ENCODE measurements around the gene SBF2.
"Not testable (repeated sequence)": the region's sequence is repeated elsewhere in the genome, so short reads cannot be mapped to it uniquely, and the experiment has no call there.

SBF2 gene

DNA sequence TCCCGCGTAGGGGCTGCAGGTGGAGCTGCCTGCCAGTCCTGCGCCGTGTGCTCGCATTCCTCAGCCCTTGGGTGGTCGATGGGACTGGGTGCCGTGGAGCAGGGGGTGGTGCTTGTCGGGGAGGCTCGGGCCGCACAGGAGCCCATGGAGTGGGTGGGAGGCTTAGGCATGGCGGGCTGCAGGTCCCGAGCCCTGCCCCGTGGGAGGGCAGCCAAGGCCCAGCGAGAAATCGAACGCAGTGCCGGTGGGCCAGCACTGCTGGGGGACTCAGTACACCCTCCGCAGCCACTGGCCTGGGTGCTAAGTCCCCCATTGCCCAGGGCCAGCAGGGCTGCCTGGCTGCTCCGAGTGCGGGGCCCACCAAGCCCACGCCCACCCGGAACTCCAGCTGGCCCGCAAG, 160.8 kb downstream of the SBF2 start:
- FAIRE-seq; DNase-seq (ENCODE audit: extremely low spot score, insufficient read length, low read depth): not testable (repeated sequence)

DNA sequence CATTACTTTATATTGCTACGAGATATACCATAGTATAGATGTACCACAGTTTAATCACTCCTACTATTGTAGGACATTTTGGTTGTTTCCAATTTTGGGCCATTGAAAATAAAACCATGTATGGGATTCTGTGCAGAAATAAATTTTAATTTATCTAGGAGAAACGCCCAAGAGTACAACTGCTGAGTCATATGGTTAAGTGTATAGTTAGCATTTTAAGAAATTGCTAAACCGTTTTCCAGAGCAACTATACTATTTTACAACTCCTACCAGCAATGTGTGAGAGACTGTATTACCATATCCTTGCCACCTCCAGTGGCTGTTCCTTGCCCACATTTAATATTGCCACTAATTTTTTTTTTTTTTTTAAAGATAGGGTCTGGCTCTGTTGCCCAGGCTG, 163.1 kb downstream of the SBF2 start:
- FAIRE-seq (no peak), DNase-seq (ENCODE audit: extremely low spot score, insufficient read length, low read depth) (no peak)

DNA sequence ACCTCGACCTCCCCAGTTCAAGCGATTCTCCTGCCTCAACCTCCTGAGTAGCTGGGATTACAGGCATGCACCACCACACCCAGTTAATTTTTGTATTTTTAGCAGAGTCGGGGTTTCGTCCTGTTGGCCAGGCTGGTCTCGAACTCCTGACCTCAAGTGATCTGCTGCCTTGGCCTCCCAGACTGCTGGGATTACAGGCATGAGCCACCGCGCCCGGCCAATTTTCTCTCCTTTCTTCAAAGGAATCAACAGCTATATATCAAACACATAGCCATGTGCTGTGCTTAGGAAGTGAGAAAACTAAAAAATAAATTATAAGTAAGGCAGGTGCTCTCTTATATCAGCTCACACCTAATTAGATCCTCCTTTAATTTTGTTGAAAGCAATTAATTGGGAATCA, 164.8 kb downstream of the SBF2 start:
- FAIRE-seq, result not testable (repeated sequence)

DNA sequence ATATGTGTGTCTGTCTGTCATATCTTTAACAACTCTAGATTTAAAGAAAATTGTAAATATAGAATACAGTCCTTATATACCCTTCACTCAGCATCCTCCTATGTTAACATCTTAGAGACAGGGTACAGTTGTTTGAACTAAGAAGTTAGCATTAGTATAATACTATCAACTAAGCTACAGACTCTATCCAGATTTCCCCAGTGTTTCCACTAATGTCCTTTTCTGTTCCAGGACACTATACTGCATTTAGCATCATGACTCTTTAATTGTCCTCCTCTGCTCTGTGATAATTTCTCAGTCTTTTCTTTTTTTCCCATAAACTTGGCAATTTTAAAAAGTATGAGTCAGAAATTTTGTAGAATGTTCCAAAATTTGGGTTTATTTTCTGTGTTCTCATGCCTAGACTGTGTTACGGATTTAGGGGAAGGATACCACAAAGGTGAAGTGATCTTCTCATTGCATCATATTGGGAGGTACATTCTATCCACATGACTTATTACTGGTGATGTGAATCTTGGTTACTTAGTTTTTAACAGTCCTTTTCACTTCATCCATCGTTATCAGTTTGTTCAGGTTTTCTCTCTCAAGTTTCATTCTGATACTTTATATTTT, 168.4 kb downstream of the SBF2 start:
- FAIRE-seq (no peak), DNase-seq (ENCODE audit: extremely low spot score, insufficient read length, low read depth) (no peak)

More for the DNA sequence above, 164.8 kb downstream of the SBF2 start:
- DNase-seq (ENCODE audit: extremely low spot score, insufficient read length, low read depth), result not testable (repeated sequence)

DNA sequence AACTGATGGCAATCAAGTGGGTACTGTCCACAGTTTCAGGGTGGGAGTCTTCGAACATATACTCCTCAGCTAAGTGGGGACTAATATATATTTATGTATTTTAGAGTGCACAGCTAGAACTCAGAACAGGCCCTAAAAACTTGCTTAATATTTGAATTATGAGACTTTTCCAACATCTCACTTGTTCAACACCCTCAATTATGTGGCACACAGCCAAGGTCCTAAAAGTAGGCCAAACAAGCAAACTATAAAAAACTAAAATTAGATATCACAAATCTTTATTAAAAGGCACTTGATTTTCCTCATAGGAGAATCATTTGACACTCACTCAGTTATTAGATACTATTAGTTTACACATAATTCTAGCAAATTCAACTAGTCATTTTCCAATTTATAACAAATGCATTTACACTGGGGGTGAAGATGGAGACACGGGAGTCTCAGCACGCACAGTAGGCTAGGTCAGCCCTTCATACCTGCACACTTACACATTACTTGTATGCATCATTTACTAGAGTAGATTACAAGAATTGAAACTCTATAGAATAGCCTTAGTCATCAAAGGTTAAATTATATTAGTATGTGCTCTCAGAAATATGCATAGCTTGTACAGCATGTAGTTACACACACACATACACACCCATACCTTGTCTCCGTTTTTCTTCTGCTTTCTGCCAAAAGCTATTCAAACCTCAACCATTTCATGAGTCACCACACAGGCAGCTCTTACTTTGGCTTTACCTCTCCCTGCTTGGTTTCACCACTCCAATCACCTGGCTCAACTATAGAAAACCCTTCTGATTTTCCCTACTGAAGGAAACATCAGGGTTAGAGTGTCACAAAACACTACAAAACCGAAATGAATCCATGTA, 171.5 kb downstream of the SBF2 start:
- no peak for DNase-seq (ENCODE audit: extremely low spot score, insufficient read length, low read depth)
- FAIRE-seq, result no peak

DNA sequence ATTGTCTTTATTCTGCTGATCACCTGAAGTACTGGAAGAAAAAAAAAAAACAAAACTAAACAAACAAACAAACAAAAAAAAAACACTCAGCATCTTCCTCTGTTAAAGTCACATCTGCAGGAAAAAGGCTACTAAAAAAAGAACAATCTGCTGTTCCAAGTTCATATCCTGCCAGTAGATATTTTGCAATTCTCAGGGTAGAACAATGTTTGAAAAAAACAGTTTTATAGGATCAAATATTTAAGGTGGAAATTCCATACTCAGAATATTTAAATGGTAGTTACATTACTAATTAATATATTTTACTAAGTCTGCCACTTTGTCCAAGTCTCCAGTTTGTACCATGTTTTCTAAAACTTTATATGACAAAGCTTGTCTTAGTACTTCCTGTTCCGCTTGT, 175.2 kb downstream of the SBF2 start:
- FAIRE-seq (no peak), DNase-seq (ENCODE audit: extremely low spot score, insufficient read length, low read depth) (no peak)

DNA sequence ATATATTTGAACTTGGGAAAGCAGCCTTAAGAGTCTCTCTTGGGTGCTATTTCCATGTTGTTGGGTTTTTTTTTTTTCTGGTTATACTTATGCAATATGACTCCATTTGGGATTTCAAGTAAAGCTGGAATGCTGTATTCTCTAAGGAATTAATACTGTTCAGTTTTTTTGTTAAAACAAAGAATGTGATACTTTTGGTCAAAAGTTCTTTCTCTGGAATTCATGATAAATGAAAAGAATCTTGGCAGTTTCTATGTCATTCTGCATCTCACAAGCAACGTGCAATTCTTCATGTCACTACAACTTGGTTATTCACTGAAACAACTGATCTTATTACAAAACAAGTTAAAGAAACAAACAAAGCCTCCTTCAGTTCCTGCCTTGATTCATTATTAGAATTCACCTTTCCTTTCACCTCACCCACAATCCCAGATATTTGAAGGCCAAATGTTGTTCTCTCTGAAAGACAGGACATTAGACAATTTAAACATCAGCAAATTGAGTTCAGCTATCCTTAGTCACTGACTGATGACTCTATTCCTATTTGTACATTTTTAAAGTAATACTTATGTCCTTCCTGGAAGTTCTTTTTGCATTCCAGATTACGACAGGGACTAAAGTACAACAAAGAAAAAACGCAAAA, 176.2 kb downstream of the SBF2 start:
- DNase-seq (ENCODE audit: extremely low spot score, insufficient read length, low read depth) (no peak), FAIRE-seq (no peak)

DNA sequence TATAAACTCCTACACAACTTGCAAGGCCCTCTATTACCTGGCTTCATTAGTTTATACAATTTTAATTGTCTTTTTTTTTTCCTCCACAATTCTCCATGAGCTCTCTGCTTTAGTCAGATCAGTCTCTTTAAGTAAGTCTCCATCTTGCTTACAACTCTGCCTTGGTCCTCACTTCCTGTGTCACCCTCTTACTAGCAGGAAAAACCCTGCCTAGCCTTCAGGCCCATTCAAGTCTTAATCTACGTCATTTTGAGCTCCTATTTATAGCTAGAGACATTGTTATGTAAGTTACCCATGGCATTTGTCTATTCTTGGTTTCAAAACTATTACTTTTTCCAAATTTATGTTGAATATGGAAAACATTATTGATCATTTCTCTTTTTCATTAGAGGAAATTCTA, 177.4 kb downstream of the SBF2 start:
- no peak for FAIRE-seq
- DNase-seq (ENCODE audit: extremely low spot score, insufficient read length, low read depth), result no peak

DNA sequence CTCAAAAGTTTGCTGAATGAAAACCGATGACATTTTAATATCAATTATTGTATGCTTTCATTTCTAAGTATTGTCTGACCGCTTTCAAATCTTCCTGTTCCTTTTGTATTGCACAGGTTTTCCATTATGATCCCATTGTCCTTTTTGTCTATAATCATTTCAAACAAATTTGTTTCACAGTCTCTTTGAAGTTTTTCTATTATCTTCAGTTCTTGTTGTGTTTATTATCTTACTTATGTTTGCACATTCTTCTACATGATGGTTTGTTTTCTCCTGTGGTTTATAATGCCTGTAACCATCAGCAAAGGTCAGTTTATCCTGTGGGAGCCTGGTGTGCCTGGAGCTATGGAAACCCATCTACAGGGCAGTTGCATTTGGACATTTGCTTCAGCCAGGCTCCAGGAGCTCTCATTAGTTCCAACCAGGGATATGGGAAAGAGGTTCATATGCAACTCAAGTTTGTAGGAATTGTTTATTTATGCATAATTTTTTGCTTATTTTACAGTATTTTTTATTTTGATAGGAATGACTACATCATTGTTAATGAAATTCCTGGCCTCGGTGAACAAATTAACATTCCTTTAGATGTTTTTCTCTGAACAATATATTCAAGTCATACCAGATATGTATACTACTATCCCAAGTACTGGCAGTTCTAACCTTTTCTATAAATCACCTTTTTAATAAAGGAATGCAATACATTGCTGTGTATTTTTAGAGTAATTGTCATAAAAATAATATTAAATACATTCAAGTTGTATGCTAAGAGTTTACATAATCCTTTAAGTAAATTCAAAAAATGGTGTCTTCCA, 179.2 kb downstream of the SBF2 start:
- DNase-seq (ENCODE audit: extremely low spot score, insufficient read length, low read depth) (no peak), FAIRE-seq (no peak)

DNA sequence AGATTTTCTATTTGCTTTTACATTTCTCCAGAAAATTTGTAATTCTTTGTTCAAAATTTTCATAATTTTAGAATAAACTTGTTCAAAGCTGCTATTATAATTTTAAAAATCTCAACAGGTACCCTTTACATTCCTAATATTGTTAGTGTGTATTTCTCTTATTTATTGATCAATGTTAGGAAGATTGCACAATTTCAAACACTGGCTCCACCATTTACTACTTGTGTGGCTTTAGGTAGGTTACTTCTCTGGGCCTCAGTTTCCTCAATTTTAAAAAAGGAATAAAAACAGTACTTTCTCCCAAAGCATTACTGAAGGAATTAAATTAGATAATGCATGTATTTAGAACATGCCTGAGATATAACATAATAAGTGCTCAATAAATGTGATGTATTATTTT, 180.2 kb downstream of the SBF2 start:
- FAIRE-seq, result no peak
- no peak for DNase-seq (ENCODE audit: extremely low spot score, insufficient read length, low read depth)

DNA sequence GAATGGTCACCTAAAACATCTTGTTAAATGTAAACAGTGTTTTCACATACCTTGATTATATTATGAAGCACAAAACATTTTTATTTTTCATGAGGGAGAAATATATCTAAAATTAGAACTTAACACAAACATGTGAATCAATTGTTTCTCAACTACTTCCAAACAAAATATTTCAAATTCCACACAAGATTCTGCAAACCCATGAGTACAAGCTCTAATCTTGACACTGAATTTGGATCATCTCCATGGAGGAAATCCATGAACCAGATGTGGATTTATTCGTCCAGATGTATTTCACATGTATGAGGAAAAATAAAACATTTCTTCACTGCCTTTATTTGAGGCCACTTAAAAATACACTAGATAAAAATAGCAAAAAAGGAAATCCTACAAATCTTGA, 184.2 kb downstream of the SBF2 start:
- FAIRE-seq (no peak), DNase-seq (ENCODE audit: extremely low spot score, insufficient read length, low read depth) (no peak)

DNA sequence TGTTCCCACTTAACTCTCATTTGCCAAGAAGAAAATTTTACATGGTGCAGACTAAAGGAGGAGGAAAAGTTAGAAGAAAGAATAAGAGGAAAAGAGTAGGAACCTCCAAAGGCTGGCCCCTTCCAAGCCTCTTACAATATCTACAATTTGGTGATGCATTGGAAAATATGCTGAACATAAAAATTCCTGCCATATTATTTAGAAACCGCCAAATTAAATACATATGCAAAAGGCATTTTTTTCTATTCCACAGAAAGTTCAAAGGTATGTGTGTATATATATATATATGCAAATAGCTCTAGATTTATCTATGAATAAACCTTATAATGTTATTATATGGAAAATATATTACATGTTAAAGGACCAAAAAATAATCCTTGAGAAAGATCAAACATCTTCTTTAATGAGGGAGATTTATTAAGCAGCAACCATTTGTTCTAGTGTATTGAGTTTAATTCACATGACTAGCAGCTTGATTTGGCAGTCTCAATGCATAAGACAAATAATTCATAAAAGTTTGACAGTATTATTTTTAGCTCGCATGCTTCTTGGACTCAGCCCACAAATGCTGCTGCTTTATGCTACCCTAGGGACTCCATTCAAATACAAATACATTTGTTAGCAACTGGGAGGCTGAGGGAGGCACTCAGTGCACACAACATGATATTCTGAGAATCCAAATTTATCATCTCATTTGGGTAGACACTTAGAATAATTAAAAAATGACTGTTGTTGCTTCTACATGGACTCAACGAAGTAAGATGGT, 184.9 kb downstream of the SBF2 start:
- no peak for DNase-seq (ENCODE audit: extremely low spot score, insufficient read length, low read depth)
- FAIRE-seq, result no peak

DNA sequence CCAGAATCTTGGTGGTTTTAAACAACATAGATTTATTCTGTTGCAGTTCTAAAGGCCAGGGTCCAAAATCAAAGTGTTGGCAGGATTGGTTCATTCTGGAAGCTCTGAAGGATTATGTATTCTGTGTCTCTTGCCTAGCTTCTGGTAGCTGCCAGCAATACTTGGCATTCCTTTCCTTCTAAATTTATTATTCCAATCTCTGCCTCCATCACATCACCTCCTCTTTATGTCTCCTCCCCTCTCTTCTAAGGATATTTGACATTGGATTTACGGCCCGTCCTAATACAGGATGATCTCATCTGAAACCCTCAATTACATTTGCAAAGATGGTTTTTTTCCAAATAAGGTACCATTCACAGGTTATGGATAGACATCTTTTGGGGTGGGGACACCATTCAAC, 186.5 kb downstream of the SBF2 start:
- no peak for DNase-seq (ENCODE audit: extremely low spot score, insufficient read length, low read depth)
- FAIRE-seq, result no peak

DNA sequence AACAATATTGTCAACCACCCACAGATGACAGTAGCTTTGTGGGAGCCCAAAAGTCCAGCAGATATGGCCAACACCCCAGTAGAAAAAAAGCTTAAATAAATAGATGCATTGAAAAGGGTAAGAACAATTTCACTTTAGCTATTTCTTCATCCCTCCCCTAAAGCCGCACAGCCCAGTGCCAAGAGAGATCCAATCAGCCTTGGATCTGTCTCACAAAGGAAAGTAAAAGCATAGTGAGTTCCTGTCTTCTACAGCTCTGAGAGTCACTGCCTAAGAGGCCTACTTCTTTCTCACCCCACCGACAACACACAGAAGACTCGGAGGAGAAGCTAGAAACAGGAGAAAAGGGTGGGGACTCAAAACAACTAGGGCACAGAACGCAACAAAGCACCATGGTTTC, 196.4 kb downstream of the SBF2 start:
- FAIRE-seq (no peak), DNase-seq (ENCODE audit: extremely low spot score, insufficient read length, low read depth) (no peak)

DNA sequence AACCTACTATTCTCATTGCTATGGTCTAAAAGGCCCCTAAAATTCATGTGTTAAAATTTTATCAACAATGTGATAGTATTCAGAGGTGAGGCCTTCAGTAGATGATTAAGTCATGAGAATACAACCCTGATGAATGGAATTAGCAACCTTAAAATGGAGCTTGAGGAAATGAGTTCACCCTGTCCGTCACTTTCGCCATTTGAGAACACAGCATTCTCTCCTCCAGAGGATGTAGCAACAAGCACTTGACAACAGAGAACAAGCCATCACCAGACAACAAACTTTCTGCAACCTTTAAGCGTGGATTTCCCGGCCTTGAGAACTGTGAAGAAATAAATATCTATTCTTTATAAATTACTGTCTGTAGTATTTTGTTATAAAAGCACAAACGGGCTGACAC, 197.0 kb downstream of the SBF2 start:
- FAIRE-seq, result no peak

DNA sequence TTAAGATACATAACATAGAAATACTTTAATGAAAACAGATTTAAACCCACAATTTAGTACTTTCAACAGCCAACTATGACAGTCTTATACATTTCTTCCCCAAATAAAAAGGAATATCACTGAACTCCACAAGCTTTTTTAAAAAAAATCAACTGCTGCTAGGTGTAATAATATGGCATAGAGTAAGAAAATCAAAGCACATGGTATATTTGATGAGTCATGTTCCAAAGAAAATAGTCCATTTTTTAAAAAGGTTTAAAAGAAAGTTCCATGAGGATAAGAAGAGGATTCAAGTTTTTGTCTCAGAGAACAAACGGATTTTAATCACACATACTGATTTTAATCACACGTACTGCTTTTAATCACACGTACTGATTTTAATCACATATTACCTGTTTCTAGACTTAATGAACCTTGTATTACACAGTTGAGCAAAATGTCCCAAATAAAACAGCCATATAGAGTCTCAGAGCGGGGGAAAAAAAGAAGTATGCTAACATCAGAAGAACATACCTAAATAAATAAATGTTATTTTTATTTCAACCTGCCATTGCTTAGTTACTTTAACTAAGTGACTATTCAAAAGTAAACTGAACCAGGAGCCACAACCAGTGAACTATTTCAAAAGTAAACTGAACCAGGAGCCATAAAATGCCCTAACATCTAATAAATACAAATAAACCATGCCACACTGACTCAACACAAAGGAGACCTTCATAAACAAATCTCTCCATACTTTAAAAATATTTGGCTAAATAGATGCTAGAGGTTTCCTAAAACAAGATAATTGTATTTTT, 198.4 kb downstream of the SBF2 start:
- FAIRE-seq (no peak), DNase-seq (ENCODE audit: extremely low spot score, insufficient read length, low read depth) (no peak)

More for the DNA sequence above, 197.0 kb downstream of the SBF2 start:
- DNase-seq (ENCODE audit: extremely low spot score, insufficient read length, low read depth), result no peak

DNA sequence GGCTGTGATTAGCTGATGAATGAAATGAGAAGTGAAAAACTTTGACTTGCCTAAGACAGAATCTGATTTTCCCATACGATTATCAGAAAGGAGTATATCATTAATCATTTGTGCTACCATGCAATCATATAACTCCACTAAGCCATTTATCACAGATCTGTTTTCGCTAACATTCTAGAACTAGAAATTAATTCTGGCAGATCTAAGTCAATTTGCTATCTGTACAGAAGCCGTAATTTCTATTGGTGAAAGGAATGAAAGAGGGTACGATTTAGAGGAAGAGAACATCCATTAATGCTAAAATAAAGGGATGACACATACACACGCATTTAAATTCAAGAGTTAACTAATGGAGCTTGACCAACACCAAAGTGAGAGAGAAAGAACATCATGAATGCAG, 201.6 kb downstream of the SBF2 start:
- no peak for DNase-seq (ENCODE audit: extremely low spot score, insufficient read length, low read depth)
- FAIRE-seq, result no peak

DNA sequence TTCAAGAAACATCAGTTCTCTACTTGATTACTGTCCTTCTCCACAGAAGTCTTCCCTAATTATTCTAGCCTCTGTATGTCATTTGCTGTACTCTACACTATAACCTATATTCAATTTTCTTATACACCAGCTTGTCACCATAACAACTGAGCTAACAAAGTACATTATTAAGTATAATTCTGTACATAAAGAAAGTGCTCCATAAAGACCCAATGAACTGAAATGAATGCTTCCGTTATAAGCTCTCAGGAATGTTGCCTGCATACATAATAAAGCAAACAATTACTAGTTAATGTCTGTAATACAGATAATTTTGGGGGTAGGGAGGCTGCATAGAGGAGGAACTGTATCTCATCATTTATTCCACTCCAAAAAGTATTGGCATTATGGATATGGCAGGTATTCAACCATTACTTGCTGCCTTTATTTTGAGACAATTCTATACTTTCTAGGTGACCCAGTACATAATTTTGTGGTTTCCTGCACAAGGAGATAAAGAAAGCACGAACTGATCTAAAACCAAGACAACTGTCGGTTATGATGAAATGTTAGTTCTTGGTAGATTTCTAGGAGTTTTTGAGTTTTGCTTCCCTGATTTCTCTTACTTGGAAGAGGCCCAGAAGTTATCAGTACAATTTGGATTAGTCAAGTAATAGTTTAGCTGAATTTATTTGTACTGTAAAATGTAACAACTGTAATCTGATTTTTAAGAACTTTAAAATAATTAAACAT, 202.5 kb downstream of the SBF2 start:
- FAIRE-seq (no peak), DNase-seq (ENCODE audit: extremely low spot score, insufficient read length, low read depth) (no peak)

Data from GM18507 (cell line).